GM23338 (cell line): Measurements from ENCODE around the gene PGPEP1. TPM values are rescaled to one million over a fixed set of nuclear protein-coding genes. Genes with fewer than 3 reads are reported as not detected.

ENCODE experiments used
- ATAC-seq: fragments of 200-7000 bp; cut with Tn5 transposase; 3 replicates; pipeline ENCODE4 v1.9.1; 2020
- DNase-seq: peaks from one replicate; pipeline ENCODE4 v3.0.0-alpha.2; 2015; ENCODE audit warnings: low spot score
- H2AFZ ChIP-seq: fragments of 200-600 bp; sonication (generic); 2 replicates; pipeline ENCODE4 v1.8.0; 2016; ENCODE audit warnings: antibody characterized with exemption, mild to moderate bottlenecking, moderate library complexity
- H3F3A ChIP-seq: fragments of 200-600 bp; sonication (generic); replicated peaks from 2 replicates; pipeline ENCODE4 v1.8.0; 2017; ENCODE audit warnings: antibody characterized with exemption, mixed run types, low read depth
- H3K27ac ChIP-seq: fragments of 200-600 bp; sonication (generic); 2 replicates; pipeline ENCODE4 v1.6.1; 2016; ENCODE audit warnings: low read depth
- H3K27me3 ChIP-seq: fragments of 200-600 bp; sonication (generic); 2 replicates; pipeline ENCODE4 v1.8.0; 2016; ENCODE audit warnings: mild to moderate bottlenecking, mixed run types, moderate library complexity; ENCODE audit not compliant: insufficient read depth
- H3K36me3 ChIP-seq: fragments of 200-600 bp; sonication (generic); 2 replicates; pipeline ENCODE4 v1.8.0; 2016; ENCODE audit warnings: mild to moderate bottlenecking; ENCODE audit not compliant: insufficient read depth
- H3K4me1 ChIP-seq: fragments of 200-600 bp; sonication (generic); 2 replicates; pipeline ENCODE4 v1.8.0; 2016; ENCODE audit warnings: mild to moderate bottlenecking, moderate library complexity; ENCODE audit not compliant: insufficient read depth
- H3K4me2 ChIP-seq: fragments of 200-600 bp; sonication (generic); 2 replicates; pipeline ENCODE4 v1.7.1; 2017; ENCODE audit warnings: mixed run types
- H3K4me3 ChIP-seq: fragments of 200-600 bp; sonication (generic); 2 replicates; pipeline ENCODE4 v1.6.1; 2016; ENCODE audit warnings: mixed run types
- H3K79me2 ChIP-seq: fragments of 200-600 bp; sonication (generic); replicated peaks from 2 replicates; pipeline ENCODE4 v1.8.0; 2017; ENCODE audit warnings: mild to moderate bottlenecking; ENCODE audit not compliant: insufficient read depth
- H3K9me2 ChIP-seq: fragments of 200-600 bp; sonication (generic); 2 replicates; pipeline ENCODE4 v1.8.0; 2017; ENCODE audit not compliant: insufficient read depth
- H4K20me1 ChIP-seq: fragments of 200-600 bp; sonication (generic); replicated peaks from 2 replicates; pipeline ENCODE4 v1.8.0; 2017; ENCODE audit warnings: mild to moderate bottlenecking; ENCODE audit not compliant: insufficient read depth
- H3K27ac Mint-ChIP-seq: 2 replicates; pipeline ENCODE4 v1.8.0; 2020; ENCODE audit warnings: inconsistent platforms, mild to moderate bottlenecking, moderate library complexity, mixed read lengths
- H3K27me3 Mint-ChIP-seq: 3 replicates; pipeline ENCODE4 v1.8.0; 2022; ENCODE audit warnings: low read depth, mild to moderate bottlenecking, moderate library complexity, mixed read lengths, inconsistent platforms; ENCODE audit not compliant: insufficient read depth, poor library complexity
- H3K36me3 Mint-ChIP-seq: 3 replicates; pipeline ENCODE4 v1.8.0; 2021; ENCODE audit warnings: low read depth, mild to moderate bottlenecking, inconsistent platforms, moderate library complexity, mixed read lengths
- H3K4me1 Mint-ChIP-seq: 3 replicates; pipeline ENCODE4 v1.8.0; 2020; ENCODE audit warnings: mild to moderate bottlenecking, inconsistent platforms, mixed read lengths
- H3K4me3 Mint-ChIP-seq: 3 replicates; pipeline ENCODE4 v1.8.0; 2021; ENCODE audit warnings: moderate library complexity, mild to moderate bottlenecking, inconsistent platforms, mixed read lengths
- H3K9me3 Mint-ChIP-seq: 3 replicates; pipeline ENCODE4 v1.8.0; 2020; ENCODE audit warnings: moderate library complexity, mild to moderate bottlenecking, inconsistent platforms, mixed read lengths
- CREB1 ChIP-seq: fragments of 250-450 bp; sonication (Bioruptor Pico); IDR thresholded peaks from 2 replicates; pipeline ENCODE4 v1.5.0; 2020; ENCODE audit warnings: low read depth, mild to moderate bottlenecking, moderate library complexity
- EZH2 ChIP-seq: fragments of 200-600 bp; sonication (generic); IDR thresholded peaks from one replicate; pipeline ENCODE4 v1.8.0; 2017; ENCODE audit warnings: antibody characterized with exemption, mild to moderate bottlenecking, low read depth; ENCODE audit not compliant: unreplicated experiment
- NANOG ChIP-seq: IDR thresholded peaks from 2 replicates; pipeline ENCODE4 v1.6.1; 2016; ENCODE audit warnings: antibody characterized with exemption, borderline replicate concordance
- polyA plus RNA-seq: library from polyadenylated mRNA; unstranded; fragments of >200 nt; fragmentation: Nextera tagmentation; extraction: Ambion mirVana; gene quantifications from 2 replicates; pipeline ENCODE4 v1.2.1, GENCODE V29; 2016
- total RNA-seq: library from RNA; depleted of rRNA; stranded (reverse); fragments of >200 nt; shearing (Covaris generic); gene quantifications from 2 replicates; pipeline ENCODE4 v1.2.3, GENCODE V29; 2014
- TF ChIP-seq, protein P1 (sequence below): fragments of 250-450 bp; sonication (Bioruptor Pico); IDR thresholded peaks from 2 replicates; pipeline ENCODE4 v1.5.0; 2020; ENCODE audit warnings: mild to moderate bottlenecking, moderate library complexity
- TF ChIP-seq, protein P2 (sequence below): IDR thresholded peaks from one replicate; pipeline ENCODE4 v1.6.1; 2018; ENCODE audit warnings: antibody characterized with exemption; ENCODE audit not compliant: unreplicated experiment
- TF ChIP-seq, protein P3 (sequence below), 2 experiments: fragments of 200-600 bp in 1 of 2; sonication (generic) in 1 of 2; conservative IDR thresholded peaks; 2 replicates each; pipeline versions ENCODE4 v1.5.1 to v1.6.1; 2016 to 2017; ENCODE audit warnings: antibody characterized with exemption in 2 of 2, low read depth in 2 of 2, mild to moderate bottlenecking in 2 of 2, moderate library complexity in 1 of 2

Gene PGPEP1
- total and polyA plus RNA-seq, 2 experiments from 2014 or later: 15.5 to 18.9 TPM

DNA sequence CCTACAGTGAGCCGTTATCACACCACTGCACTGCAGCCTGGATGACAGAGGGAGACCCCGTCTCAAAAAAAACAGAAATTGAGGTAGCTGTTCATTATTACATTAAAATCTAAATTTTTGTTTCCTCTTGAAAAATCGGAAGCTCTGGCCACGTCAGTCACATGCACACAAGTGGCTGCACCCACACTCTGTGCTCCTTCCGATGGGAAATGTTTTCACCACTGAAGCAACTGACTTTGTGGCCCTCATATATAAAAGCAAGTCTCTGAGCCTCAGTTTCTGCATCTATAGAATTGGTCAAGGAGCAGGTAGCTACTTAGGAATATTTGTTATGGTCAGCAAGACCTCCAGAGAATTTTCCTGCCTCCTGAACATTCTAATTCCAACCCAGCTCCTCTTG lies 52.5 kb downstream of the PGPEP1 start (continued):
- TF ChIP-seq, protein P1, sequence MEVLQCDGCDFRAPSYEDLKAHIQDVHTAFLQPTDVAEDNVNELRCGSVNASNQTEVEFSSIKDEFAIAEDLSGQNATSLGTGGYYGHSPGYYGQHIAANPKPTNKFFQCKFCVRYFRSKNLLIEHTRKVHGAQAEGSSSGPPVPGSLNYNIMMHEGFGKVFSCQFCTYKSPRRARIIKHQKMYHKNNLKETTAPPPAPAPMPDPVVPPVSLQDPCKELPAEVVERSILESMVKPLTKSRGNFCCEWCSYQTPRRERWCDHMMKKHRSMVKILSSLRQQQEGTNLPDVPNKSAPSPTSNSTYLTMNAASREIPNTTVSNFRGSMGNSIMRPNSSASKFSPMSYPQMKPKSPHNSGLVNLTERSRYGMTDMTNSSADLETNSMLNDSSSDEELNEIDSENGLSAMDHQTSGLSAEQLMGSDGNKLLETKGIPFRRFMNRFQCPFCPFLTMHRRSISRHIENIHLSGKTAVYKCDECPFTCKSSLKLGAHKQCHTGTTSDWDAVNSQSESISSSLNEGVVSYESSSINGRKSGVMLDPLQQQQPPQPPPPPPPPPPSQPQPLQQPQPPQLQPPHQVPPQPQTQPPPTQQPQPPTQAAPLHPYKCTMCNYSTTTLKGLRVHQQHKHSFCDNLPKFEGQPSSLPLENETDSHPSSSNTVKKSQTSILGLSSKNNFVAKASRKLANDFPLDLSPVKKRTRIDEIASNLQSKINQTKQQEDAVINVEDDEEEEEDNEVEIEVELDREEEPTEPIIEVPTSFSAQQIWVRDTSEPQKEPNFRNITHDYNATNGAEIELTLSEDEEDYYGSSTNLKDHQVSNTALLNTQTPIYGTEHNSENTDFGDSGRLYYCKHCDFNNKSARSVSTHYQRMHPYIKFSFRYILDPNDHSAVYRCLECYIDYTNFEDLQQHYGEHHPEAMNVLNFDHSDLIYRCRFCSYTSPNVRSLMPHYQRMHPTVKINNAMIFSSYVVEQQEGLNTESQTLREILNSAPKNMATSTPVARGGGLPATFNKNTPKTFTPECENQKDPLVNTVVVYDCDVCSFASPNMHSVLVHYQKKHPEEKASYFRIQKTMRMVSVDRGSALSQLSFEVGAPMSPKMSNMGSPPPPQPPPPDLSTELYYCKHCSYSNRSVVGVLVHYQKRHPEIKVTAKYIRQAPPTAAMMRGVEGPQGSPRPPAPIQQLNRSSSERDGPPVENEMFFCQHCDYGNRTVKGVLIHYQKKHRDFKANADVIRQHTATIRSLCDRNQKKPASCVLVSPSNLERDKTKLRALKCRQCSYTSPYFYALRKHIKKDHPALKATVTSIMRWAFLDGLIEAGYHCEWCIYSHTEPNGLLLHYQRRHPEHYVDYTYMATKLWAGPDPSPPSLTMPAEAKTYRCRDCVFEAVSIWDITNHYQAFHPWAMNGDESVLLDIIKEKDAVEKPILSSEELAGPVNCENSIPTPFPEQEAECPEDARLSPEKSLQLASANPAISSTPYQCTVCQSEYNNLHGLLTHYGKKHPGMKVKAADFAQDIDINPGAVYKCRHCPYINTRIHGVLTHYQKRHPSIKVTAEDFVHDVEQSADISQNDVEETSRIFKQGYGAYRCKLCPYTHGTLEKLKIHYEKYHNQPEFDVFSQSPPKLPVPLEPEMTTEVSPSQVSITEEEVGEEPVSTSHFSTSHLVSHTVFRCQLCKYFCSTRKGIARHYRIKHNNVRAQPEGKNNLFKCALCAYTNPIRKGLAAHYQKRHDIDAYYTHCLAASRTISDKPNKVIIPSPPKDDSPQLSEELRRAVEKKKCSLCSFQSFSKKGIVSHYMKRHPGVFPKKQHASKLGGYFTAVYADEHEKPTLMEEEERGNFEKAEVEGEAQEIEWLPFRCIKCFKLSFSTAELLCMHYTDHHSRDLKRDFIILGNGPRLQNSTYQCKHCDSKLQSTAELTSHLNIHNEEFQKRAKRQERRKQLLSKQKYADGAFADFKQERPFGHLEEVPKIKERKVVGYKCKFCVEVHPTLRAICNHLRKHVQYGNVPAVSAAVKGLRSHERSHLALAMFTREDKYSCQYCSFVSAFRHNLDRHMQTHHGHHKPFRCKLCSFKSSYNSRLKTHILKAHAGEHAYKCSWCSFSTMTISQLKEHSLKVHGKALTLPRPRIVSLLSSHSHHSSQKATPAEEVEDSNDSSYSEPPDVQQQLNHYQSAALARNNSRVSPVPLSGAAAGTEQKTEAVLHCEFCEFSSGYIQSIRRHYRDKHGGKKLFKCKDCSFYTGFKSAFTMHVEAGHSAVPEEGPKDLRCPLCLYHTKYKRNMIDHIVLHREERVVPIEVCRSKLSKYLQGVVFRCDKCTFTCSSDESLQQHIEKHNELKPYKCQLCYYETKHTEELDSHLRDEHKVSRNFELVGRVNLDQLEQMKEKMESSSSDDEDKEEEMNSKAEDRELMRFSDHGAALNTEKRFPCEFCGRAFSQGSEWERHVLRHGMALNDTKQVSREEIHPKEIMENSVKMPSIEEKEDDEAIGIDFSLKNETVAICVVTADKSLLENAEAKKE (CRISPR knock-in tag): no peak

- ATAC-seq (no peak), DNase-seq (no peak)
- Mint-ChIP-seq H3K4me3 (no peak overlapping the region), H3K27ac (no peak overlapping the region; the same call in 1 of the 2 replicates), H3K9me3 (no peaks in the 10 kb centered on the region), H3K36me3 (peaks cover 11% of the 10 kb centered on the region), H3K27me3 (peaks cover 24% of the 10 kb centered on the region), H3K4me1 (peaks cover 3% of the 10 kb centered on the region; the same call in 1 of the 3 replicates)
- Histone ChIP-seq H4K20me1 (no peaks in the 10 kb centered on the region), H3K79me2 (no peaks in the 10 kb centered on the region), H3K4me1 (peaks cover 2% of the 10 kb centered on the region; the same call in 1 of the 2 replicates), H3F3A (0 out of 2 replicates have a peak, but pooled peaks cover 12% of the 10 kb centered on the region), H3K27me3 (peaks cover 12% of the 10 kb centered on the region), H3K4me2 (no peak overlapping the region), H3K36me3 (no peaks in the 10 kb centered on the region), H2AFZ (no peak overlapping the region), H3K9me2 (no peaks in the 10 kb centered on the region), H3K4me3 (no peak overlapping the region), H3K27ac (no peak overlapping the region)
- TF ChIP-seq, protein P2, sequence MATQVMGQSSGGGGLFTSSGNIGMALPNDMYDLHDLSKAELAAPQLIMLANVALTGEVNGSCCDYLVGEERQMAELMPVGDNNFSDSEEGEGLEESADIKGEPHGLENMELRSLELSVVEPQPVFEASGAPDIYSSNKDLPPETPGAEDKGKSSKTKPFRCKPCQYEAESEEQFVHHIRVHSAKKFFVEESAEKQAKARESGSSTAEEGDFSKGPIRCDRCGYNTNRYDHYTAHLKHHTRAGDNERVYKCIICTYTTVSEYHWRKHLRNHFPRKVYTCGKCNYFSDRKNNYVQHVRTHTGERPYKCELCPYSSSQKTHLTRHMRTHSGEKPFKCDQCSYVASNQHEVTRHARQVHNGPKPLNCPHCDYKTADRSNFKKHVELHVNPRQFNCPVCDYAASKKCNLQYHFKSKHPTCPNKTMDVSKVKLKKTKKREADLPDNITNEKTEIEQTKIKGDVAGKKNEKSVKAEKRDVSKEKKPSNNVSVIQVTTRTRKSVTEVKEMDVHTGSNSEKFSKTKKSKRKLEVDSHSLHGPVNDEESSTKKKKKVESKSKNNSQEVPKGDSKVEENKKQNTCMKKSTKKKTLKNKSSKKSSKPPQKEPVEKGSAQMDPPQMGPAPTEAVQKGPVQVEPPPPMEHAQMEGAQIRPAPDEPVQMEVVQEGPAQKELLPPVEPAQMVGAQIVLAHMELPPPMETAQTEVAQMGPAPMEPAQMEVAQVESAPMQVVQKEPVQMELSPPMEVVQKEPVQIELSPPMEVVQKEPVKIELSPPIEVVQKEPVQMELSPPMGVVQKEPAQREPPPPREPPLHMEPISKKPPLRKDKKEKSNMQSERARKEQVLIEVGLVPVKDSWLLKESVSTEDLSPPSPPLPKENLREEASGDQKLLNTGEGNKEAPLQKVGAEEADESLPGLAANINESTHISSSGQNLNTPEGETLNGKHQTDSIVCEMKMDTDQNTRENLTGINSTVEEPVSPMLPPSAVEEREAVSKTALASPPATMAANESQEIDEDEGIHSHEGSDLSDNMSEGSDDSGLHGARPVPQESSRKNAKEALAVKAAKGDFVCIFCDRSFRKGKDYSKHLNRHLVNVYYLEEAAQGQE: no peak
- TF ChIP-seq EZH2 (no peak), CREB1 (CRISPR knock-in tag) (no peak), NANOG (no peak)
- TF ChIP-seq, protein P3, sequence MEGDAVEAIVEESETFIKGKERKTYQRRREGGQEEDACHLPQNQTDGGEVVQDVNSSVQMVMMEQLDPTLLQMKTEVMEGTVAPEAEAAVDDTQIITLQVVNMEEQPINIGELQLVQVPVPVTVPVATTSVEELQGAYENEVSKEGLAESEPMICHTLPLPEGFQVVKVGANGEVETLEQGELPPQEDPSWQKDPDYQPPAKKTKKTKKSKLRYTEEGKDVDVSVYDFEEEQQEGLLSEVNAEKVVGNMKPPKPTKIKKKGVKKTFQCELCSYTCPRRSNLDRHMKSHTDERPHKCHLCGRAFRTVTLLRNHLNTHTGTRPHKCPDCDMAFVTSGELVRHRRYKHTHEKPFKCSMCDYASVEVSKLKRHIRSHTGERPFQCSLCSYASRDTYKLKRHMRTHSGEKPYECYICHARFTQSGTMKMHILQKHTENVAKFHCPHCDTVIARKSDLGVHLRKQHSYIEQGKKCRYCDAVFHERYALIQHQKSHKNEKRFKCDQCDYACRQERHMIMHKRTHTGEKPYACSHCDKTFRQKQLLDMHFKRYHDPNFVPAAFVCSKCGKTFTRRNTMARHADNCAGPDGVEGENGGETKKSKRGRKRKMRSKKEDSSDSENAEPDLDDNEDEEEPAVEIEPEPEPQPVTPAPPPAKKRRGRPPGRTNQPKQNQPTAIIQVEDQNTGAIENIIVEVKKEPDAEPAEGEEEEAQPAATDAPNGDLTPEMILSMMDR (conservative IDR thresholded peaks at IDR 0.05; ENCODE audit: low read depth in 2 of 2): no peak
Measured at GRCh38 chr19:18393836-18394235, 53.4 kb downstream of the PGPEP1 start.
